NCI-H345 treated with DMSO at 0.1 percent for 48 hours (cell line): ENCODE results near the gene NOXRED1.
A peak's percentile ranks its signal among the peaks of the same experiment; 100 is the strongest.
"Not testable (repeated sequence)": the region's sequence is repeated elsewhere in the genome, so short reads cannot be mapped to it uniquely, and the experiment has no call there.

Experiments used
- DNase-seq: peaks from one replicate; lab custom pipeline; 2025; ENCODE audit not compliant: unreplicated experiment; lab: John Stamatoyannopoulos, UW

NOXRED1 gene

GRCh38 chr14:77423423-77423822 is at the start of gene NOXRED1:
TSS of gene NOXRED1 (minus strand) at chr14:77423523. CDS start at chr14:77422889, 634 bp downstream.
- DNase-seq: no peak

DNA sequence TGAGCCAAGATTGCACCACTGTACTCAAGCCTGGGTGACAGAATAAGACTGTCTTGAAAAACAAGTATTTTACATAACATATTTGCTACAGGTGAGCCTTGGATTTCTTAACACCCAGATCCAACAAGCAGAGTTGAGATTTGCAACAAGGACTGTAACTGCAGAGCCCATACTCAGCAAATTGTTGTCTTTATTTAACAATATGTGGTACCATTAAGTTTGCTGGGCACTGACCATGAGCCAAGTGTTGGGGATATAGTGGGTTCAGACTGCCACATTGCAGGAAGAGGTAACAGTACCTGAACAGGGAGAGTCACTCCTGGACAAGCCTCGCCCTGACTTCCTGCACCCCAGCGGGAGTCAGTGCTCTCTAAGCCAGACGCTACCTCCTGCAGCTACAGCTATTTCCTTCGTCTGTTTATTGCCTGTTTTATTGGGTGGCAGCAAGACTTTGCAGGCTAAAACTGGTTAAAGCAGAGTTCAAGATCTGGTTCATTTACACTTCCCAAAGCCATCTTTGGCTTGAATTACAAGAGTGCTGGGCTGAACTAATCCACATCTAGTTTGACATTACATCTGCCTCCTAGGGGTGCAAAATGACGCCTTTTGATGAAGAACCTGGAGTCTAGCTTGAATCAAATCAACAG is 47.0 kb upstream of the NOXRED1 start:
- DNase-seq: no peak

DNA sequence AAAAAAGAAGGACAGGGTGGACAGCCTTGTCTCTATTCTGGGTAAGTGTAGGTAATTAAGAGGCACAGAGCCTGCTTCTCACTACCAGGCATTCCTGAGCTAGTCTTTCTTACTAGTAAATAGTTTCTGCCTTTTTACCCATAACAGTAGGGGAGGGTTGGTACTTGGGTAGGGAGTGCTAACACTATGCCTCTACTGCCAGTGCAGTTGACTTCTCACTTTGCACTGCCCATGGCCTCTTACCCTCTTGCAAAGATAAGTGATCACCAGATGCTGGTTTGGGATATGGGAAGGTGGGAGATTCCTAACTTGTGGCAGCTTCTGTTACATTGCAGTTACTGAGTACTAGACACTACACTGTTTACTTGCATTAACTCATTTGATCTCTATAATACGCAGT is 46.2 kb upstream of the NOXRED1 start:
- DNase-seq: no peak

- no peak for DNase-seq
These were observed 45.8 kb upstream of the NOXRED1 start for GRCh38 chr14:77469067-77469505.

DNA sequence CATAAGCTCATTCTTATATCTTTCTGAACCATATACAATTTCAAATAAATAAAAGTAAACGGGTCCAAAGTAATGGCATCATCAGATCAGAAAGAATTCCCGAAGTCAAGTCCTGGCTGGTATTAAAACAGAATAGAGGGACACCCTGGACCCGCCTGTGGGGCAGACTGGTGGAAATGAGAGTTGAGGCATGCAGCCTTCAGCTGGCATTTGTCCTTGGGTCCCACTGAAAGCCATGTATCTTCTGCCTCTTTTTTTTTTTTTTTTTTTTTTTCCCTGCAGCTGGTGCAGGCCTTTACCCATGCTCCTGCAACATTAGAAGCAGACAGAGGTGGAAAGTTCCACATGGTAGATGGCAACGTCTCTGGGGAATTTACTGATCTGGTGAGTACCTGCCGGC is 44.5 kb upstream of the NOXRED1 start:
- no peak for DNase-seq

GRCh38 chr14:77459072-77459723 is 35.9 kb upstream of the NOXRED1 start:
- peak; percentile 16 for DNase-seq

DNA sequence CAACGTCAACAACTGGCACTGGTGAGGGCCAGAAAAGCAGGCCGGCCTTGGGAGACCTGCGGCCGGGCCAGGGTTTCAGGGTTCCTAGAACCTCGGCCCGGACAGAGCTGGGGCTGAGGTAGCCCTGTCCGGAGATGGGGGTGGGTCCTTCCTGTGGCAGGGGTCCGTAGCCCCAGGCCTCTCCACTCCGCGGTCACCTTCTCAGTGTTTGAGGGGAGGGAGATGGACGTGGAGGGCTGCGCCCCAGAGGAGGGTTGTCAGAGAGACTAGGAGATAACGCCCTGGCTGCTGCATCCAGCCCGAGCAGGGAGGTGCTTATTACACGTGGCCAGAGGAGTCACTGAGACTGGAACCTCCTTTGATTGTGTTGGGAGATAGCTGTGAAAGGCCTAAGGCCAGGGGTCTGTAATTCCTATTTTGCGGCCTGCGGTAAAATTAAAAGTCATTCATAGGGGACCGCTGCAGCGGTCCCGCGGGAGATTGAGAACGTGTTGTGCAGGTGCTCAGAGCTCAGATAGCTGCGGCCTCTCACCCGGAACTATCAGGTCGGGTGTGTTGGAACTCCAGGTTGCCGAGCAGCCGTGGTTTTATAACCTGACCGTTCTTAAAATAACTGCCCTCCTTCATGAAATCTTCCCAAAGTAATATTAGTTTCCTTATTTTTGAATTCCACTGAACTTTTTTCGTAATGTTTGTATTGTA is 35.1 kb upstream of the NOXRED1 start:
- no peak for DNase-seq

- DNase-seq: peak; percentile 99
These were observed 34.4 kb upstream of the NOXRED1 start, which contains the start of the genes AHSA1 and VIPAS39 for GRCh38 chr14:77457522-77458248. TSS of gene AHSA1 (plus strand) at chr14:77458093. CDS start at chr14:77458190, 97 bp downstream. TSS of gene VIPAS39 (minus strand) at chr14:77457601. CDS start at chr14:77454102, 3,499 bp downstream.

DNA sequence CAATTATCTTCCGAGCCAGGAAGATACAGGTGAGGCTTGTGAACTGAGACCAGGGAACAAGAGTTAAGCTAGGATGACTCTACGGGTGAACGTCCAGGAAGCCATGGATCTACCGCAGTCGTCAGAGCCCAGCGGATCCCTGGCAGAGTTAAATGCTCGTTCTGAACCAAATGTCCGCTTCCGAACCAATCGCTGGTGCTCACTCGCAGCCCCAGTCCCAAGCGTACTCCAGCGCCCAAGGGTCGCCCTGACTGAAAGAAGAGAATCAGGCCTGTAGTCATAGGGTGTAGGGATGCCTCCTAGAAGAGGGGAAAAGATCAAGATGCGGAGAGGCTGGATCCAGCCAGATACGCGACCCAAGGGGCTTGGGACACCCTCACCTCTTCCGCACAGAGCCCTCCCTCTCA is 33.8 kb upstream of the NOXRED1 start:
- no peak for DNase-seq

DNA sequence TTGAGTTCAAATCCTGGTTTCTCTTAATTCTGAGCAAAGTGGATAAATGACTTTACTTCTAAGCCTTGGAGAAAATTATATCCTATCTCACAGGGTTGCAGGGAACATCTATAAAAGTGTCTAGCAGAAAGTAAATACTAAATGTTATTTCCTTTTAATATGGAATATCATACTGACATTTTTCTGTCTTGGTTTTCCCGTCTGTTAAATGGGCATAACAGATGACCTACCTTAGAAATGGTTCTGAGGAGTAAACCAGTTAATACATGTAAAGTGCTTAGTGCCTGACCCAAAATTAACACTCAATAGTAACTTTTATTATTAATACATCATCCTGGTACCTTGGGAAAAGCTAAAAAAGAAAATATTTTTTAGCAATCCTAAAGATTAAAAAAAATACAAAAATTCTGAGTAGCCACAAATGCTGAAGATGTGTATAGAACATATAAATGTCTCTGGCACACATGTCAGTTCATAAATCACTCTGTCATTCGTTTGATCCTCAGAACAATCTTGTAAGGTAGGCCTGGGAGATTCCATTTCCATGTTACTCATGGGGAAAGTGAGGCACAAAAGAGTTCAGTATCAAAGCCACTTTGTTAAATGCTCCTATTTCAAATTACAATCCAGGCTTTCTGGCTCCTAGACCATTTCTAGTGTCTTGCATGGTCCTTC is 32.8 kb upstream of the NOXRED1 start:
- DNase-seq: no peak

DNA sequence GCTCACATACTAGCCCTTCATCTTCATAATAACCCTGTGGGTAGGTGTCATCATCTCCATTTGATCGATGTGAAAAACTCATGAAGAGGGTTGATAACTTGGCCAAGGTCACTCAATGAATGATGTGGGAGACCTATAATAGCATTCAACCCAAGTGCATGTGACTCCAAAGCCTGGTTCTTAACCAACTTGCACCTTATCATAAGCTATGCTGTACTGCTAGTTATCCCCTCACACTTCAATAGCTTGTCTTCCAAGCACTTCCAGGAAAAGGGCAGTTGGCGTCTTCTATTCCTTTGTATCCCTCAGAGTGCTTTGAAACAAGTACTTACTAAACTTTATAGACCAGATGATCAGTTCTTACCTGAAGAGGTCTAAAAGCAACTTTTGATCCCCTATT is 18.9 kb upstream of the NOXRED1 start:
- no peak for DNase-seq

GRCh38 chr14:77439861-77440260 is 16.5 kb upstream of the NOXRED1 start:
- no peak for DNase-seq

DNA sequence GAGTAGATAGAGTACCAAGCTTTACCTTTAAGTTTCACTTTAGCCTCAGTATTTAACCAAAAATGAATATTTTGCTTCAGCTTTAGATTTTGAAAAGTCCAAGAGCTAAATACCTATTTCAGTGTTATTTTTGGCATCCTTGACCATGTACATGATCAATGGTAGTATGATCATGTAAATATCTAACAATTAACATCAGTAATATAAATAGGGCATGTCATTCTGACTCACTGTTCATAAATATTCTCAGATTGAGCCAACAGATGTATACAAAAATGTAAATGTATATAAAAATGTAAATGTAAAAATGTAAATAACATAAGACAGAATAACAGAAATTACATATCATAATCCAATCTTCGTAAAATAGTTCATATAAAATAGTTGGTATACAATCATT is 15.3 kb upstream of the NOXRED1 start:
- no peak for DNase-seq

DNA sequence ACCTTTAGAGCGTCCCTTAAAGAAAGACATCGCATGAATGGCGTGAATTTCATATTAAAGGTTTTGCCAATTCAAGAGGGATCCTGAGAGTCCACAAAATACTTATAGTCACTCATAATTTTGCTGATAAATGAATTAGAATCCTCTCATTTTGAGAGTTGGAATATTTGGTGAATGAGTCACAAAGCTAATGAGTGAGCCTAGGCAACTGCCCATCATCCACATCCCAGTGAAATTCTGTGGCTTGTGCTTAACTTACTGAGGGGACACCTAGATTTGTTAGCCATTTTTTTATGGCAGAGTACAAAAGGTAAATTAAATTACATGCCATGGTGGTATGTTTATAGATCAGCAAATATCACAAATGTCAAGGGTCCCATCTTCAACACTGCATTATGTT is 12.7 kb upstream of the NOXRED1 start:
- no peak for DNase-seq

DNA sequence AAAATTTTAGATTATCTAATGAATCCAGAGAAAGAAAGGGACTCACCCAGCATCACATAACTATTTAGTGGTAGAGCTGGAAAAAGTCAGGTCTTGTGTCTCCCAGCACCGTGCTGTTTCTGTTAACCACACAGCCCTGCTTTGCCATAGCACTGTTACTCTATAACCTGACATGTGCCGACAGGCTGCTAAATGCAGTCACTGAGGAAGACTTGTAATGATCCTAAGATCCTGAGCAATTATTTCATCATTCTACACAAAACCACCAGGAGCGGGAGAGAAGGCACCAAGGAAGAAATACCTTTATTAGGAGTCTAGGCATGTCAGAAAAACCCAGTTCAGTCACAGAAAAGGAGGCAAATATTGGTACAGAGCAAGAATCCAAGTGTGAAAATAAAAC is 3.1 kb upstream of the NOXRED1 start:
- DNase-seq: no peak

- DNase-seq: no peak
These were observed 1.5 kb upstream of the NOXRED1 start for GRCh38 chr14:77424862-77425261.

DNA sequence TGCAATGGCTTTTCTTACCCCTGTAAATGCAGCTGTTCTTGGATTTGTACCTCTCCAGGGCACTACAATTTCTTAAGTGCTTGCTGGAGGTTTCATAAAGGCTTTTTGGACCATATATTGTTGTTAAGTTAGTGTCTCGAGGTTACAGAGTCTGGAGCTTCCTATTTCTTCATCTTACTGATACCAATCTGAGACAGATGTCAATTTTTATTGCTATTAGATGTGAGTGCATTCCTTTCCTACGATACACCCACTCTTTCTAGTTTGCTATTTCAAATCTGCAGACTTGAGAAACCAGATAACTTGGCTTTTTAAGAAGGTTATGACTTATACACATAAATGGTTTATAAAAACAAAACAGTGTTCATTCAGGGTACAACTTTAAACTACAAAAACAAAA is 2.1 kb downstream of the NOXRED1 start:
- DNase-seq: no peak

DNA sequence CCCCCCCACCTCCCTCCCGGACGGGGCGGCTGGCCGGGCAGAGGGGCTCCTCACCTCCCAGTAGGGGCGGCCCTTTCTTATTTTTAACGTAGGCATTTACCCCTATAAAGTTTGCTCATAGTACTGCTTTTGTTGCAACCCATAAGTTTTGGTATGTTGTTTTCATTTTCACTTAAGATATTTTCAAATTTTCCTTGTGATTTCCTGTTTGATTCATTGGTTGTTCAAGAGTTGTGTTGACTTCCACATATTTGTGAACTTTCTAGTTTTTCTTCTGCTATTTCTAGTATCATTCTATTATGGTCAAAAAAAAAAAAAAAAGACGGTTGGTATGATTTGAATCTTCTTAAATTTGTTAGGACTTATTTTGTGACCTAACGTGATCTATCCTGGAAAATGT is 6.5 kb downstream of the NOXRED1 start:
- no peak for DNase-seq

DNA sequence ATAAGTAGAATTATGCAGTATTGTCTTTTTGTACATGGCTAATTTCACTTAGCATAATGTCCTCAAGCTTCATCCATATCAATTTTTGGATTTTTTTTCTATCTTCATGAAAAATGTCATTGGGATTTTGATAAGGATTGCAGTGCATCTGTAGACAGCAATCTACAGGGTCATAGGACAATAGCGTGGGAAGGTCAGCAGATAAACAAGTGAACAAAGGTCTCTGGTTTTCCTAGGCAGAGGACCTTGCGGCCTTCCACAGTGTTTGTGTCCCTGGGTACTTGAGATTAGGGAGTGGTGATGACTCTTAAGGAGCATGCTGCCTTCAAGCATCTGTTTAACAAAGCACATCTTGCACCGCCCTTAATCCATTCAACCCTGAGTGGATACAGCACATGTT is 7.2 kb downstream of the NOXRED1 start:
- DNase-seq: not testable (repeated sequence)

- not testable (repeated sequence) for DNase-seq
These were observed 7.8 kb downstream of the NOXRED1 start for GRCh38 chr14:77415403-77416030.
